Right lobe of liver (tissue), 6 donors: ENCODE results near the gene SNTB2. TPM values are rescaled to one million over a fixed set of nuclear protein-coding genes. Genes with fewer than 3 reads are reported as not detected.

Source experiments
- ATAC-seq, 4 donors: fragments of 200-7000 bp; cut with Tn5 transposase; one replicate each; pipeline ENCODE4 v1.9.1; 2020; ENCODE audit warnings: mild to moderate bottlenecking in 4 of 4, moderate library complexity in 4 of 4
- DNase-seq, 3 donors: peaks; one replicate each; pipeline ENCODE4 v3.0.0-alpha.2; 2020
- H3K27ac ChIP-seq, 3 donors: fragments of 200-600 bp; one replicate each; pipeline ENCODE4 v1.8.0; 2022
- H3K27me3 ChIP-seq, 2 donors: fragments of 200-600 bp; one replicate each; pipeline ENCODE4 v1.8.0; 2022
- H3K36me3 ChIP-seq, 4 donors: fragments of 200-600 bp; sonication (generic) in 1 of 4; one replicate each; pipeline versions ENCODE4 v1.5.1 to v1.8.0; 2017 to 2022; ENCODE audit warnings: control low read depth in 1 of 4
- H3K4me1 ChIP-seq, 4 donors: fragments of 200-600 bp; sonication (generic) in 1 of 4; one replicate each; pipeline versions ENCODE4 v1.5.1 to v1.8.0; 2017 to 2022; ENCODE audit warnings: control low read depth in 1 of 4
- H3K4me3 ChIP-seq, 3 donors: fragments of 200-600 bp; one replicate each; pipeline ENCODE4 v1.8.0; 2022
- H3K9me3 ChIP-seq, 4 donors: fragments of 200-600 bp; sonication (generic) in 1 of 4; one replicate each; pipeline versions ENCODE4 v1.5.1 to v1.8.0; 2017 to 2022; ENCODE audit warnings: control low read depth in 1 of 4
- POLR2A ChIP-seq: fragments of 450-650 bp; IDR thresholded peaks from one replicate; pipeline ENCODE4 v1.6.1; 2017; ENCODE audit warnings: antibody characterized with exemption, mild to moderate bottlenecking
- WGBS: methylation state at CpG from one replicate; pipeline ENCODE4 v1.1.6; 2018; ENCODE audit warnings: low coverage, low lambda C conversion rate; ENCODE audit not compliant: insufficient coverage; ENCODE audit errors: missing lambda C conversion rate; 5-methylcytosine and 5-hydroxymethylcytosine counted together
- intact Hi-C, 2 donors: fragments of 100-400 bp; cut with DNase I; formaldehyde crosslinking; loops; one replicate each; pipeline versions ENCODE4 v1.11.2 to v1.14.1; 2022
- total RNA-seq, 6 experiments: library from RNA; depleted of rRNA in 2 of 6; stranded (reverse); fragments of >200 nt in 2 of 6; fragmentation: NEBNext Ultra II Directional in 3 of 6; extraction: Animal tissue kit (Norgen Biotek cat#: 25700) in 3 of 6; gene quantifications; one replicate each; pipeline versions ENCODE4 v1.1.0 to v1.2.4, GENCODE V29; 2016 to 2023
- TF ChIP-seq, protein P1 (sequence below), 4 donors: fragments of 200-600 bp in 3 of 4; fragments of 450-650 bp in 1 of 4; IDR thresholded peaks; one replicate each; pipeline versions ENCODE4 v1.5.1 to v1.8.0; 2016 to 2022; ENCODE audit warnings: antibody characterized with exemption in 4 of 4, mild to moderate bottlenecking in 2 of 4
- donor health status: DM: no; HTN: yes; CAD: no.
- donor health status: DM: no; HTN: no; CAD: no.
- donor health status: DM: no; HTN: no; CAD: no.
- donor health status: DM: no; HTN: yes; CAD: no.
- donor health status: DM: no; HTN: yes; CAD: no.

The SNTB2 gene
- total RNA-seq, 6 experiments from 2014 or later: 7.5 to 13.9 (median 10.6) TPM

DNA sequence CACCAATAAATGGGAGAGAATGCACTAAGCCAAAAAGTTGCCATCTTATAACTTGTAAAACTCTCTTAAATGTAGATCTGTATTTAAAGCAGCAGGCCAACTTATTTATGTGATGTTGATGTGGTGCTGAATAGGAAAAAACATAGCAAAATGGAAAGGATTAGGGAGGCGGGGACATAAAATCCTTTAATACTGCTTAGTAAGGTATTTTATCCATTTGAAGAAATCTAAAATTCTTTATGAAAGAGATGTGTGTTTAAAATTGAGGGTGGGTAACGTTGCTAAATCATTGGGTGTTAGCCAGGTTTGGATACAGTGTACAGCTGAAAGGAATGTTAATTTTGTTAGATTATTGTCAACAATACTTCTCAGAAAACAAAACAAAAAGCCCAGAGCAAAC, 14.3 kb downstream of the SNTB2 start:
- intact Hi-C loops: no loop called here
- ATAC-seq (no peak), DNase-seq (no peak)
- H3K36me3 ChIP-seq: no peaks in the 10 kb centered on the region
- WGBS: 69% methylated on average over 2 of the region's 2 CpGs
- no peaks in the 10 kb centered on the region for H3K4me1 ChIP-seq
- no peak overlapping the region for H3K4me3 ChIP-seq
- no peaks in the 10 kb centered on the region for H3K27me3 ChIP-seq
- TF ChIP-seq, protein P1, sequence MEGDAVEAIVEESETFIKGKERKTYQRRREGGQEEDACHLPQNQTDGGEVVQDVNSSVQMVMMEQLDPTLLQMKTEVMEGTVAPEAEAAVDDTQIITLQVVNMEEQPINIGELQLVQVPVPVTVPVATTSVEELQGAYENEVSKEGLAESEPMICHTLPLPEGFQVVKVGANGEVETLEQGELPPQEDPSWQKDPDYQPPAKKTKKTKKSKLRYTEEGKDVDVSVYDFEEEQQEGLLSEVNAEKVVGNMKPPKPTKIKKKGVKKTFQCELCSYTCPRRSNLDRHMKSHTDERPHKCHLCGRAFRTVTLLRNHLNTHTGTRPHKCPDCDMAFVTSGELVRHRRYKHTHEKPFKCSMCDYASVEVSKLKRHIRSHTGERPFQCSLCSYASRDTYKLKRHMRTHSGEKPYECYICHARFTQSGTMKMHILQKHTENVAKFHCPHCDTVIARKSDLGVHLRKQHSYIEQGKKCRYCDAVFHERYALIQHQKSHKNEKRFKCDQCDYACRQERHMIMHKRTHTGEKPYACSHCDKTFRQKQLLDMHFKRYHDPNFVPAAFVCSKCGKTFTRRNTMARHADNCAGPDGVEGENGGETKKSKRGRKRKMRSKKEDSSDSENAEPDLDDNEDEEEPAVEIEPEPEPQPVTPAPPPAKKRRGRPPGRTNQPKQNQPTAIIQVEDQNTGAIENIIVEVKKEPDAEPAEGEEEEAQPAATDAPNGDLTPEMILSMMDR (IDR thresholded peaks at IDR 0.05): no peak
- no peak for TF ChIP-seq POLR2A
- H3K9me3 ChIP-seq: no peaks in the 10 kb centered on the region
- no peak overlapping the region for H3K27ac ChIP-seq

DNA sequence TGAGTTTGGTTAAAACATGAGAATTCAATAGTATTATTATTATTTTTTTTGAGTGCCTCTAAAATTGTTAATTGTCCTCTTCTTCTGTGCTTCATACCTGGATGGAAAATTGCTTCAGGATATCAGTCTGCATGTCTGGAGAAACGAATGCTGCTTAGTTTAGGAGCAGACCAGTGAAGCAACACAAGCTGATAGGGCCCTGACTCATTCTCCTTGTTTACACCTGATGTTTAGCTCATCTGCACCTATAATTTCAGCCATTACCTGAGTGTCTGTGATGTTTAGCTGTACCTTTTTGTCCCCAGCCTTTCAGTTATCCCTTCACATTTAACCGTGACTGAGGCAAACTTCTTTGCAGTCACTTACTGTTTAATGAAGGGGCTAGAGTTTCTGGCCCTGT, 14.8 kb downstream of the SNTB2 start:
- no peak overlapping the region for H3K27ac ChIP-seq
- TF ChIP-seq POLR2A: no peak
- TF ChIP-seq, protein P1 (IDR thresholded peaks at IDR 0.05): no peak
- no peaks in the 10 kb centered on the region for H3K27me3 ChIP-seq
- DNase-seq: no peak
- no peaks in the 10 kb centered on the region for H3K4me1 ChIP-seq
- no peaks in the 10 kb centered on the region for H3K36me3 ChIP-seq
- intact Hi-C loops: no loop called here
- no peaks in the 10 kb centered on the region for H3K9me3 ChIP-seq
- H3K4me3 ChIP-seq: no peak overlapping the region
- WGBS: 60% methylated on average over 2 of the region's 2 CpGs
- peak in 1 of 4 donors; percentile 64 for ATAC-seq

DNA sequence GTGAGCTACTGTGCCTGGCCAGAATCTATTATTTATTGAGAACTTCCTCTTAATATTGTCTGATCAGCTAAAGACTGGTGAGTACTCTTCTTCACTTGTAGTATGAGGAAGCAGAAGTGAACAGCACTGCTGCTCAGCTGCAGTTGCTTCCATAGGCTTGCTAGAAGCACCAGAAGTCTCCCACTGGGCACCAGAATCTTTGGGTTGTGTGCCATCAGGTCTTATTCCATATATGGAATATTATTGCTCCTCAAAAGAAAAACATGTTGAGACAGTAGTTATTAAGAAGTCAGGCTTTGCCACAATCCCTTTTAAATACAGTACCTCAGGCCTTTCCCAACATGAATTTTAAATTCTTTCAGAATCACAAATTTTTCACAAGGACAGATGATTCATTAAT, 17.2 kb downstream of the SNTB2 start:
- peak in 3 of 4 donors; percentile 35 to 74 (median 58) for ATAC-seq
- no peaks in the 10 kb centered on the region for H3K4me1 ChIP-seq
- H3K27me3 ChIP-seq: no peaks in the 10 kb centered on the region
- DNase-seq: no peak
- TF ChIP-seq, protein P1 (IDR thresholded peaks at IDR 0.05): no peak
- TF ChIP-seq POLR2A: no peak
- intact Hi-C loops: no loop called here
- no peak overlapping the region for H3K27ac ChIP-seq
- no peak overlapping the region for H3K4me3 ChIP-seq
- H3K9me3 ChIP-seq: no peaks in the 10 kb centered on the region
- no peaks in the 10 kb centered on the region for H3K36me3 ChIP-seq

DNA sequence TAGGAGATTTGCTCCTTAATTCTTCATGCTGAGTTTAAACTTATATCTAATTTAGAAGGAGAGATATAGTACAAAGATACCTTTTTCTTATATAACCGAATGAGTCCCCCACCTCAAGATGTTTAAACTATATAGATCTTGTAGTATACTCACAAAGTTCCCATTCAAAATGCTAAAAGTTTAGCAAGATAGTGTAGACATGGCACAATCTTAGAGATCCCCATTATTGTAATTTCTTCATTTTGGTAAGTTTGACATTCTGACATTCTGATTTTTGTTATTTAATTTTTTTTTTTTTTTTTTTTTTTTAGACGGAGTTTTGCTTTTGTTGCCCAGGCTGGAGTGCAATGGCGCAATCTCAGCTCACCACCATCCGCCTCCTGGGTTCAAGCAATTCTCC, 22.8 kb downstream of the SNTB2 start:
- ATAC-seq: no peak
- TF ChIP-seq POLR2A: no peak
- TF ChIP-seq, protein P1 (IDR thresholded peaks at IDR 0.05): no peak
- H3K4me3 ChIP-seq: no peak overlapping the region

GRCh38 chr16:69217433-69217832, 30.5 kb downstream of the SNTB2 start:
- intact Hi-C loops: no loop called here
- Histone ChIP-seq H3K36me3 (no peaks in the 10 kb centered on the region), H3K27me3 (no peaks in the 10 kb centered on the region), H3K4me1 (no peaks in the 10 kb centered on the region), H3K27ac (no peak overlapping the region), H3K9me3 (no peaks in the 10 kb centered on the region), H3K4me3 (no peak overlapping the region)
- TF ChIP-seq, protein P1 (IDR thresholded peaks at IDR 0.05): no peak
- TF ChIP-seq POLR2A: no peak
- DNase-seq (no peak), ATAC-seq (peak in 1 of 4 donors; percentile 25)
- 91% methylated on average over 1 of the region's 1 CpG for WGBS

More for the DNA sequence above, 22.8 kb downstream of the SNTB2 start:
- 68% methylated on average over 3 of the region's 4 CpGs for WGBS
- Histone ChIP-seq H3K9me3 (no peaks in the 10 kb centered on the region), H3K27ac (no peak overlapping the region), H3K4me1 (no peaks in the 10 kb centered on the region), H3K27me3 (no peaks in the 10 kb centered on the region), H3K36me3 (no peaks in the 10 kb centered on the region)
- intact Hi-C loops: no loop called here
- no peak for DNase-seq
